HCT116 (cell line): ENCODE data around the gene RNPEPL1. TPM values are rescaled to one million over a fixed set of nuclear protein-coding genes. Genes with fewer than 3 reads are reported as not detected.

Source experiments
- ATAC-seq: fragments of 200-7000 bp; cut with Tn5 transposase; 2 replicates; pipeline ENCODE4 v1.9.1; 2020; ENCODE audit warnings: mild to moderate bottlenecking, moderate library complexity
- BruUV-seq: library from RNA; stranded (reverse); fragments of 400-500 nt; replicated peaks from 2 replicates; lab custom pipeline; 2021; lab: Mats Ljungman, UMichigan
- CTCF ChIA-PET: fragments of 300-600 bp; sonication (Branson Sonifier 250); formaldehyde crosslinking; loops from one replicate; lab custom pipeline; 2021; ENCODE audit warnings: antibody characterized with exemption; lab: Charles Lee
- POLR2A ChIA-PET: fragments of 300-600, 350-600 bp; sonication (Branson Sonifier 250); formaldehyde crosslinking; loops from one replicate; lab custom pipeline; 2021; ENCODE audit warnings: antibody characterized with exemption; lab: Charles Lee
- RAD21 ChIA-PET, 2 experiments: fragments of 300-600 bp; sonication (Branson Sonifier 250); formaldehyde crosslinking; loops; one replicate each; lab custom pipeline; 2023; ENCODE audit warnings: low total read pairs in 2 of 2; ENCODE audit not compliant: uncharacterized antibody in 2 of 2, unreplicated experiment in 2 of 2, low non-redundant PET in 1 of 2; lab: Charles Lee
- DNase-seq: peaks from one replicate; pipeline ENCODE4 v3.0.0-alpha.2; 2010; ENCODE audit warnings: low read depth, low spot score
- H2AFZ ChIP-seq: fragments of 200-600 bp; shearing (Covaris generic), sonication (generic); 2 replicates; pipeline ENCODE4 v1.6.1; 2017; ENCODE audit warnings: low read depth, mixed run types, mixed read lengths, antibody characterized with exemption, low read length; ENCODE audit not compliant: poor library complexity, severe bottlenecking
- H3K27ac ChIP-seq: 2 replicates; pipeline ENCODE4 v1.5.1; 2012; ENCODE audit warnings: low read depth, low read length
- H3K27me3 ChIP-seq: fragments of 200-600 bp; sonication (generic); 2 replicates; pipeline ENCODE4 v1.6.1; 2016; ENCODE audit warnings: mixed run types, low read length, mixed read lengths; ENCODE audit not compliant: insufficient read depth
- H3K36me3 ChIP-seq, 2 experiments: fragments of 200-500 bp in 1 of 2; fragments of 200-600 bp in 1 of 2; sonication (Bioruptor generic) in 1 of 2; sonication (generic) in 1 of 2; 2 replicates each; pipeline versions ENCODE4 v1.5.1 to v1.6.1; 2014 to 2016; ENCODE audit warnings: low read length in 2 of 2, inconsistent platforms in 1 of 2, mixed read lengths in 1 of 2, mixed run types in 1 of 2; ENCODE audit not compliant: insufficient read depth in 2 of 2, control insufficient read depth in 1 of 2
- H3K4me1 ChIP-seq, 2 experiments: fragments of 200-600 bp in 1 of 2; sonication (generic) in 1 of 2; 2 replicates each; pipeline versions ENCODE4 v1.5.1 to v1.6.1; 2012 to 2017; ENCODE audit warnings: low read length in 2 of 2, inconsistent platforms in 1 of 2, mild to moderate bottlenecking in 1 of 2, mixed read lengths in 1 of 2, mixed run types in 1 of 2, moderate library complexity in 1 of 2; ENCODE audit not compliant: insufficient read depth in 2 of 2, control insufficient read depth in 1 of 2
- H3K4me2 ChIP-seq: fragments of 200-600 bp; sonication (generic); 2 replicates; pipeline ENCODE4 v1.6.1; 2017; ENCODE audit warnings: mixed run types, low read length, mixed read lengths
- H3K4me3 ChIP-seq, 2 experiments: fragments of 200-600 bp in 1 of 2; sonication (generic) in 1 of 2; replicated peaks in 1 of 2; 2 replicates each; pipeline ENCODE4 v1.5.1; 2011 to 2016; ENCODE audit warnings: low read length in 2 of 2, control low read depth in 1 of 2, low read depth in 1 of 2, mild to moderate bottlenecking in 1 of 2, mixed read lengths in 1 of 2, mixed run types in 1 of 2
- H3K79me2 ChIP-seq: fragments of 200-600 bp; sonication (generic); 2 replicates; pipeline ENCODE4 v1.6.1; 2017; ENCODE audit warnings: mild to moderate bottlenecking, mixed run types, low read length, moderate library complexity, mixed read lengths; ENCODE audit not compliant: insufficient read depth
- H3K9ac ChIP-seq: fragments of 200-600 bp; sonication (generic); 2 replicates; pipeline ENCODE4 v1.6.1; 2016; ENCODE audit warnings: low read length, mixed read lengths
- H3K9me2 ChIP-seq: fragments of 200-600 bp; sonication (generic), shearing (Covaris generic); 2 replicates; pipeline ENCODE4 v1.6.1; 2017; ENCODE audit warnings: mixed run types, mild to moderate bottlenecking, moderate library complexity; ENCODE audit not compliant: insufficient read depth
- H3K9me3 ChIP-seq, 2 experiments: fragments of 200-500 bp in 1 of 2; fragments of 200-600 bp in 1 of 2; sonication (Bioruptor generic) in 1 of 2; sonication (generic) in 1 of 2; 2 replicates each; pipeline ENCODE4 v1.6.1; 2014 to 2017; ENCODE audit warnings: low read length in 2 of 2, mixed read lengths in 2 of 2, inconsistent platforms in 1 of 2, low read depth in 1 of 2, mild to moderate bottlenecking in 1 of 2, mixed run types in 1 of 2, moderate library complexity in 1 of 2; ENCODE audit not compliant: control insufficient read depth in 1 of 2, insufficient read depth in 1 of 2
- H4K20me1 ChIP-seq: fragments of 200-600 bp; sonication (generic), shearing (Covaris generic); 2 replicates; pipeline ENCODE4 v1.6.1; 2017; ENCODE audit warnings: mixed run types, mild to moderate bottlenecking, moderate library complexity; ENCODE audit not compliant: insufficient read depth
- CBX3 ChIP-seq: IDR thresholded peaks from 2 replicates; pipeline ENCODE4 v1.6.1; 2012; ENCODE audit warnings: low read depth
- CTCF ChIP-seq, 3 experiments: fragments of 200-600 bp in 1 of 3; sonication (generic) in 1 of 3; IDR thresholded peaks in 2 of 3; conservative IDR thresholded peaks in 1 of 3; 2 replicates each; pipeline ENCODE4 v1.5.1; 2012 to 2017; ENCODE audit warnings: low read depth in 2 of 3, low read length in 2 of 3, antibody characterized with exemption in 1 of 3, borderline replicate concordance in 1 of 3, control low read depth in 1 of 3, mild to moderate bottlenecking in 1 of 3, mixed read lengths in 1 of 3, mixed run types in 1 of 3, moderate library complexity in 1 of 3; ENCODE audit not compliant: insufficient read depth in 1 of 3
- EGR1 ChIP-seq: IDR thresholded peaks from 2 replicates; pipeline ENCODE4 v1.6.1; 2012; ENCODE audit warnings: low read depth
- ELF1 ChIP-seq: IDR thresholded peaks from 2 replicates; pipeline ENCODE4 v1.6.1; 2012; ENCODE audit warnings: low read depth, borderline replicate concordance
- EZH2 ChIP-seq: fragments of 200-600 bp; sonication (generic); IDR thresholded peaks from 2 replicates; pipeline ENCODE4 v1.6.1; 2017; ENCODE audit warnings: antibody characterized with exemption, mixed run types
- EZH2phosphoT487 ChIP-seq: fragments of 200-600 bp; IDR thresholded peaks from 2 replicates; pipeline ENCODE4 v1.6.1; 2018; ENCODE audit warnings: antibody characterized with exemption, borderline replicate concordance
- FOSL1 ChIP-seq: IDR thresholded peaks from 2 replicates; pipeline ENCODE4 v1.6.1; 2012; ENCODE audit warnings: low read depth
- JUND ChIP-seq: IDR thresholded peaks from 2 replicates; pipeline ENCODE4 v1.6.1; 2012
- SIN3A ChIP-seq: IDR thresholded peaks from 2 replicates; pipeline ENCODE4 v1.6.1; 2012; ENCODE audit warnings: low read depth
- SP1 ChIP-seq: IDR thresholded peaks from 2 replicates; pipeline ENCODE4 v1.6.1; 2012; ENCODE audit warnings: low read depth
- SRF ChIP-seq: IDR thresholded peaks from 2 replicates; pipeline ENCODE4 v1.6.1; 2012; ENCODE audit warnings: low read depth
- TCF7L2 ChIP-seq: IDR thresholded peaks from 2 replicates; pipeline ENCODE4 v1.7.0; 2011; ENCODE audit warnings: borderline replicate concordance, inconsistent platforms; ENCODE audit not compliant: insufficient read depth, insufficient read length; ENCODE audit errors: extremely low read depth
- YY1 ChIP-seq: IDR thresholded peaks from 2 replicates; pipeline ENCODE4 v1.6.1; 2011; ENCODE audit warnings: low read length, low read depth, moderate library complexity, mild to moderate bottlenecking; ENCODE audit not compliant: insufficient replicate concordance; ENCODE audit errors: extremely low read depth
- ZNF274 ChIP-seq: fragments of 200-500 bp; sonication (Bioruptor generic); IDR thresholded peaks from 2 replicates; pipeline ENCODE4 v1.6.1; 2014; ENCODE audit warnings: mild to moderate bottlenecking, low read depth, low read length, inconsistent platforms
- intact Hi-C: fragments of 100-400 bp; cut with micrococcal nuclease; formaldehyde crosslinking; loops from 2 replicates; pipeline ENCODE4 v1.10.0; 2022
- total RNA-seq: library from RNA; stranded (reverse); gene quantifications from one replicate; pipeline ENCODE4 v1.2.1, GENCODE V29; 2021; ENCODE audit not compliant: unreplicated experiment
- TF ChIP-seq, protein P1 (sequence below): IDR thresholded peaks from 2 replicates; pipeline ENCODE4 v1.6.1; 2012
- TF ChIP-seq, protein P2 (sequence below): IDR thresholded peaks from 2 replicates; pipeline ENCODE4 v1.6.1; 2012
- TF ChIP-seq, protein P3 (sequence below): IDR thresholded peaks from 2 replicates; pipeline ENCODE4 v1.6.1; 2012; ENCODE audit warnings: low read depth
- TF ChIP-seq, protein P4 (sequence below): IDR thresholded peaks from 2 replicates; pipeline ENCODE4 v1.6.1; 2011; ENCODE audit warnings: mild to moderate bottlenecking, low read length, moderate library complexity; ENCODE audit not compliant: insufficient replicate concordance; ENCODE audit errors: extremely low read depth

RNPEPL1 gene
- total RNA-seq, 1 experiment from 2014 or later, result 49.7 TPM

GRCh38 chr2:240575101-240575965, 7.0 kb downstream of the RNPEPL1 start:
- H3K4me3 ChIP-seq, result no peak overlapping the region
- H3K9ac ChIP-seq, result no peak overlapping the region
- no peaks in the 10 kb centered on the region for H3K9me2 ChIP-seq
- no peaks in the 10 kb centered on the region for H4K20me1 ChIP-seq
- POLR2A ChIA-PET, result no interaction called here
- H3K27me3 ChIP-seq, result no peaks in the 10 kb centered on the region
- H3K4me1 ChIP-seq, result peaks cover 18 to 25% of the 10 kb centered on the region in 2 experiments
- no peaks in the 10 kb centered on the region for H3K36me3 ChIP-seq
- no peaks in the 10 kb centered on the region for H3K9me3 ChIP-seq
- no TSS peak for BruUV-seq
- DNase-seq (no peak), ATAC-seq (no peak)
- H3K4me2 ChIP-seq, result no peak overlapping the region
- RAD21 ChIA-PET, result no interaction called here
- TF ChIP-seq ELF1 (no peak), SIN3A (no peak), SRF (no peak), EGR1 (no peak), JUND (no peak), TCF7L2 (no peak), CBX3 (no peak), CTCF (IDR thresholded peaks at IDR 0.05 in 2 of 3, conservative IDR thresholded peaks at IDR 0.05 in 1 of 3; ENCODE audit: borderline replicate concordance in 1 of 3, insufficient read depth in 1 of 3, low read depth in 2 of 3, low read length in 2 of 3) (no peak), FOSL1 (no peak), YY1 (no peak), ZNF274 (no peak), EZH2 (no peak), SP1 (no peak), EZH2phosphoT487 (no peak)
- TF ChIP-seq, protein P1, sequence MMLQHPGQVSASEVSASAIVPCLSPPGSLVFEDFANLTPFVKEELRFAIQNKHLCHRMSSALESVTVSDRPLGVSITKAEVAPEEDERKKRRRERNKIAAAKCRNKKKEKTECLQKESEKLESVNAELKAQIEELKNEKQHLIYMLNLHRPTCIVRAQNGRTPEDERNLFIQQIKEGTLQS, result no peak
- TF ChIP-seq, protein P2, sequence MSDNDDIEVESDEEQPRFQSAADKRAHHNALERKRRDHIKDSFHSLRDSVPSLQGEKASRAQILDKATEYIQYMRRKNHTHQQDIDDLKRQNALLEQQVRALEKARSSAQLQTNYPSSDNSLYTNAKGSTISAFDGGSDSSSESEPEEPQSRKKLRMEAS, result no peak
- TF ChIP-seq, protein P3, sequence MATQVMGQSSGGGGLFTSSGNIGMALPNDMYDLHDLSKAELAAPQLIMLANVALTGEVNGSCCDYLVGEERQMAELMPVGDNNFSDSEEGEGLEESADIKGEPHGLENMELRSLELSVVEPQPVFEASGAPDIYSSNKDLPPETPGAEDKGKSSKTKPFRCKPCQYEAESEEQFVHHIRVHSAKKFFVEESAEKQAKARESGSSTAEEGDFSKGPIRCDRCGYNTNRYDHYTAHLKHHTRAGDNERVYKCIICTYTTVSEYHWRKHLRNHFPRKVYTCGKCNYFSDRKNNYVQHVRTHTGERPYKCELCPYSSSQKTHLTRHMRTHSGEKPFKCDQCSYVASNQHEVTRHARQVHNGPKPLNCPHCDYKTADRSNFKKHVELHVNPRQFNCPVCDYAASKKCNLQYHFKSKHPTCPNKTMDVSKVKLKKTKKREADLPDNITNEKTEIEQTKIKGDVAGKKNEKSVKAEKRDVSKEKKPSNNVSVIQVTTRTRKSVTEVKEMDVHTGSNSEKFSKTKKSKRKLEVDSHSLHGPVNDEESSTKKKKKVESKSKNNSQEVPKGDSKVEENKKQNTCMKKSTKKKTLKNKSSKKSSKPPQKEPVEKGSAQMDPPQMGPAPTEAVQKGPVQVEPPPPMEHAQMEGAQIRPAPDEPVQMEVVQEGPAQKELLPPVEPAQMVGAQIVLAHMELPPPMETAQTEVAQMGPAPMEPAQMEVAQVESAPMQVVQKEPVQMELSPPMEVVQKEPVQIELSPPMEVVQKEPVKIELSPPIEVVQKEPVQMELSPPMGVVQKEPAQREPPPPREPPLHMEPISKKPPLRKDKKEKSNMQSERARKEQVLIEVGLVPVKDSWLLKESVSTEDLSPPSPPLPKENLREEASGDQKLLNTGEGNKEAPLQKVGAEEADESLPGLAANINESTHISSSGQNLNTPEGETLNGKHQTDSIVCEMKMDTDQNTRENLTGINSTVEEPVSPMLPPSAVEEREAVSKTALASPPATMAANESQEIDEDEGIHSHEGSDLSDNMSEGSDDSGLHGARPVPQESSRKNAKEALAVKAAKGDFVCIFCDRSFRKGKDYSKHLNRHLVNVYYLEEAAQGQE, result no peak
- TF ChIP-seq, protein P4, sequence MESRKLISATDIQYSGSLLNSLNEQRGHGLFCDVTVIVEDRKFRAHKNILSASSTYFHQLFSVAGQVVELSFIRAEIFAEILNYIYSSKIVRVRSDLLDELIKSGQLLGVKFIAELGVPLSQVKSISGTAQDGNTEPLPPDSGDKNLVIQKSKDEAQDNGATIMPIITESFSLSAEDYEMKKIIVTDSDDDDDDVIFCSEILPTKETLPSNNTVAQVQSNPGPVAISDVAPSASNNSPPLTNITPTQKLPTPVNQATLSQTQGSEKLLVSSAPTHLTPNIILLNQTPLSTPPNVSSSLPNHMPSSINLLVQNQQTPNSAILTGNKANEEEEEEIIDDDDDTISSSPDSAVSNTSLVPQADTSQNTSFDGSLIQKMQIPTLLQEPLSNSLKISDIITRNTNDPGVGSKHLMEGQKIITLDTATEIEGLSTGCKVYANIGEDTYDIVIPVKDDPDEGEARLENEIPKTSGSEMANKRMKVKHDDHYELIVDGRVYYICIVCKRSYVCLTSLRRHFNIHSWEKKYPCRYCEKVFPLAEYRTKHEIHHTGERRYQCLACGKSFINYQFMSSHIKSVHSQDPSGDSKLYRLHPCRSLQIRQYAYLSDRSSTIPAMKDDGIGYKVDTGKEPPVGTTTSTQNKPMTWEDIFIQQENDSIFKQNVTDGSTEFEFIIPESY, result no peak
- no peak overlapping the region for H3K27ac ChIP-seq
- intact Hi-C loops, result no loop called here
- CTCF ChIA-PET, result no interaction called here
- H3K79me2 ChIP-seq, result peaks cover 24% of the 10 kb centered on the region; the same call in 1 of the 2 replicates
- H2AFZ ChIP-seq, result no peak overlapping the region
